GM21360 (cell line): ENCODE data around the gene WDR48.

Experiments
- ATAC-seq: cut with Tn5 transposase; IDR thresholded peaks from one replicate; pipeline ENCODE4 v1.9.1; 2021; ENCODE audit warnings: mild to moderate bottlenecking, moderate library complexity; ENCODE audit not compliant: unreplicated experiment

The WDR48 gene

GRCh38 chr3:39118931-39119660 lies 67.3 kb downstream of the WDR48 start:
- ATAC-seq, result no peak

GRCh38 chr3:39121621-39122020 lies 69.8 kb downstream of the WDR48 start:
- ATAC-seq, result no peak

- peak; percentile 60 for ATAC-seq
Measured at GRCh38 chr3:39122813-39123212, 71.0 kb downstream of the WDR48 start.

- no peak for ATAC-seq
Measured at GRCh38 chr3:39124876-39125840, 73.3 kb downstream of the WDR48 start.

GRCh38 chr3:39125841-39126500 lies 74.2 kb downstream of the WDR48 start:
- no peak for ATAC-seq

GRCh38 chr3:39126532-39127071 lies 74.8 kb downstream of the WDR48 start:
- no peak for ATAC-seq

- ATAC-seq, result no peak
Measured at GRCh38 chr3:39127269-39127907, 75.6 kb downstream of the WDR48 start.

GRCh38 chr3:39127908-39128304 lies 76.1 kb downstream of the WDR48 start:
- no peak for ATAC-seq

- no peak for ATAC-seq
Measured at GRCh38 chr3:39128951-39129350, 77.1 kb downstream of the WDR48 start.

- ATAC-seq, result no peak
Measured at GRCh38 chr3:39130026-39130425, 78.2 kb downstream of the WDR48 start.

GRCh38 chr3:39130693-39131265 lies 79.0 kb downstream of the WDR48 start:
- ATAC-seq, result no peak

- ATAC-seq, result no peak
Measured at GRCh38 chr3:39132096-39133092, 80.6 kb downstream of the WDR48 start.

GRCh38 chr3:39133093-39133490 lies 81.3 kb downstream of the WDR48 start:
- no peak for ATAC-seq

- ATAC-seq, result no peak
Measured at GRCh38 chr3:39133822-39134221, 82.0 kb downstream of the WDR48 start.

- no peak for ATAC-seq
Measured at GRCh38 chr3:39134305-39134704, 82.5 kb downstream of the WDR48 start.

GRCh38 chr3:39135170-39135805 lies 83.5 kb downstream of the WDR48 start:
- no peak for ATAC-seq

GRCh38 chr3:39136533-39137434 lies 85.0 kb downstream of the WDR48 start:
- no peak for ATAC-seq
